Fibroblast of pulmonary artery (primary cell): Measurements from ENCODE around the gene MGMT.

Experiments
- DNase-seq: peaks from one replicate; pipeline ENCODE4 v3.0.0-alpha.2; 2010; ENCODE audit warnings: low read depth
- H3K4me3 ChIP-seq: replicated peaks from 2 replicates; pipeline ENCODE4 v1.5.1; 2011; ENCODE audit warnings: low read depth, mild to moderate bottlenecking, control low read depth, low read length, moderate library complexity
- TF ChIP-seq, protein P1 (sequence below): IDR thresholded peaks from 2 replicates; pipeline ENCODE4 v1.5.1; 2011; ENCODE audit warnings: mild to moderate bottlenecking, control low read depth, low read length, inconsistent platforms; ENCODE audit errors: missing control alignments

MGMT gene

DNA sequence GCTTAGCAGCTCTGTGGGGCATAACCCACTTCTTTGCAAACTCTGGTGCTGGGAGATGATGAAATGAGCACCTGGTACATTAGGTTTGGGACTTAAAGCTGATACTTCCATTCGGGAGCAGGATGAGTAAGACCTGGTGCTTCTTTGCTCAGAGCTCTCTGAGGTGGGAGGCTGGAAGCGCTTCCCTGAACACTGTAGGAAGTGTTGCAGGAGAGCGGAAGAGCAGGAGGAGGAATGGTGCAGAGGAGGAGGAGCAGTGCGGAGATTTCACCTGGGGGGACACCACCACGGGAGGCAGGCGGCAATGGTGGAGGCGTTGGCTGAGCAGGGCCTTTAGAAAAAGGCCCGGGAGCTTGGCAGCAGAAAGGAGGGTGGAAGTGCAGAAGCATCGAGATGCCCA, 142.5 kb downstream of the MGMT start:
- DNase-seq: no peak
- TF ChIP-seq, protein P1, sequence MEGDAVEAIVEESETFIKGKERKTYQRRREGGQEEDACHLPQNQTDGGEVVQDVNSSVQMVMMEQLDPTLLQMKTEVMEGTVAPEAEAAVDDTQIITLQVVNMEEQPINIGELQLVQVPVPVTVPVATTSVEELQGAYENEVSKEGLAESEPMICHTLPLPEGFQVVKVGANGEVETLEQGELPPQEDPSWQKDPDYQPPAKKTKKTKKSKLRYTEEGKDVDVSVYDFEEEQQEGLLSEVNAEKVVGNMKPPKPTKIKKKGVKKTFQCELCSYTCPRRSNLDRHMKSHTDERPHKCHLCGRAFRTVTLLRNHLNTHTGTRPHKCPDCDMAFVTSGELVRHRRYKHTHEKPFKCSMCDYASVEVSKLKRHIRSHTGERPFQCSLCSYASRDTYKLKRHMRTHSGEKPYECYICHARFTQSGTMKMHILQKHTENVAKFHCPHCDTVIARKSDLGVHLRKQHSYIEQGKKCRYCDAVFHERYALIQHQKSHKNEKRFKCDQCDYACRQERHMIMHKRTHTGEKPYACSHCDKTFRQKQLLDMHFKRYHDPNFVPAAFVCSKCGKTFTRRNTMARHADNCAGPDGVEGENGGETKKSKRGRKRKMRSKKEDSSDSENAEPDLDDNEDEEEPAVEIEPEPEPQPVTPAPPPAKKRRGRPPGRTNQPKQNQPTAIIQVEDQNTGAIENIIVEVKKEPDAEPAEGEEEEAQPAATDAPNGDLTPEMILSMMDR: no peak
- H3K4me3 ChIP-seq: no peak overlapping the region

DNA sequence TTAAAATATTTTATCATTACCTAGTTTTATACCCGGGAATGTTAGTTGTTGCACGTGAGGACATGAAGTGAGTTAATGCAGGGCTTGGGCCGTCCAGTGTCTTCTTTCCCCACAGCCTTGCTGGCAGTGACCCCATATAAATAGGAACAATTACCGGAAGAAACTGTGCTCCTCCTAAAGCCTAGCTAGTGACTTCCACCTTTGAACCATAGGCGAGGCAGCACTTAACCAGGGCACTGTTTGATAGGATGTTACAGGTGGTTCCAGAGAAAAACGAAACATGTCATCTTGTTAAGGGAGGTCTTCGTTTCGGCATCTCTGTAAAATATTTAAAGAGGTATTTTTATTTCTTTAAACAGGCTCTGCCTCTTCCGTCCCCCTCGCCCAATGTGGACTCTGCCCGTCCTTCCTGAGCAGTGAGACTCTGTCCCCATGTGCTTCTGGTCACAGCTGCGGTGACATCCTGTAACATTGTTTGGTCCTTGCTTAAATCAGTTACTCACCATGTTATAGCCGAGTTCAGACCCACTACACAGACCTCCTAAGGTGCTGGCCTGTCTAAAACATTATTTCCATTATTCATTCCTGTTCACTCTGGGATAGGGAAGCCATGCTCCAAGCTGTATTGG, 145.6 kb downstream of the MGMT start:
- DNase-seq: no peak
- no peak overlapping the region for H3K4me3 ChIP-seq
- TF ChIP-seq, protein P1: no peak

DNA sequence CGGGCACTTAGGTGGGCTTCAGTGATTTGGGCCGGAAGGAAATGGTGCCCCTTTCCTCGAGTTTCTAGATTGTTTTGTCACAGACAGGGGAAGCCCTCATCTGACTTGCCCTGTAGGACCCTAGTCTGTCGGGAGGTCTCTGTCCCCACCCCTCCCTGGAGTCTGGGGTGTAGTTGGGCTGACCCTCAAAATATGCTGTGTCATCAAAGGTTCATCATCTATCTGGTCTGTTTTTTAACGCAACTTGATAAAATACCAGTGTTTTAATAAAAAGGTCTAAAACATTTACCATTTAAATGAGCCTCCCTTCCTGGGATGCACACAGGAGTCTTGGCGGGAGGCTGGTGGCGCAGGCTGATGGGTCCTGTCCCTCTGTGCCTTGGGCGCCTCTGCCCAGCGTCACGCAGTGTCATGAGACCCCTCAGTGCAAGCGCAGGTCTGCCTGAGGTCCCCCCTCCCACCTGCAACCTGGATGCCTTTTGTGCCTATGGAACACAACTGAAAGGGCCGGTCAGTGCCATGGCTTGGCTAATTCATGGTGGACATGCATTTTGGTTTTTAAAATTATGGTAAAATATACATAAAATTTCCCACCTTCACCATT, 146.4 kb downstream of the MGMT start:
- H3K4me3 ChIP-seq: no peak overlapping the region
- no peak for DNase-seq
- TF ChIP-seq, protein P1: no peak

- no peak overlapping the region for H3K4me3 ChIP-seq
- TF ChIP-seq, protein P1: no peak
- DNase-seq: no peak
Measured at GRCh38 chr10:129614341-129614740, 147.3 kb downstream of the MGMT start.

- H3K4me3 ChIP-seq: no peak overlapping the region
- TF ChIP-seq, protein P1: no peak
- no peak for DNase-seq
Measured at GRCh38 chr10:129615381-129615780, 148.3 kb downstream of the MGMT start.

- H3K4me3 ChIP-seq: no peak overlapping the region
- TF ChIP-seq, protein P1: no peak
Measured at GRCh38 chr10:129615921-129616525, 149.0 kb downstream of the MGMT start.

More at GRCh38 chr10:129615921-129616525, 149.0 kb downstream of the MGMT start:
- DNase-seq: no peak
